ENCODE measurements around the gene TOMM40L.

Gene TOMM40L

DNA sequence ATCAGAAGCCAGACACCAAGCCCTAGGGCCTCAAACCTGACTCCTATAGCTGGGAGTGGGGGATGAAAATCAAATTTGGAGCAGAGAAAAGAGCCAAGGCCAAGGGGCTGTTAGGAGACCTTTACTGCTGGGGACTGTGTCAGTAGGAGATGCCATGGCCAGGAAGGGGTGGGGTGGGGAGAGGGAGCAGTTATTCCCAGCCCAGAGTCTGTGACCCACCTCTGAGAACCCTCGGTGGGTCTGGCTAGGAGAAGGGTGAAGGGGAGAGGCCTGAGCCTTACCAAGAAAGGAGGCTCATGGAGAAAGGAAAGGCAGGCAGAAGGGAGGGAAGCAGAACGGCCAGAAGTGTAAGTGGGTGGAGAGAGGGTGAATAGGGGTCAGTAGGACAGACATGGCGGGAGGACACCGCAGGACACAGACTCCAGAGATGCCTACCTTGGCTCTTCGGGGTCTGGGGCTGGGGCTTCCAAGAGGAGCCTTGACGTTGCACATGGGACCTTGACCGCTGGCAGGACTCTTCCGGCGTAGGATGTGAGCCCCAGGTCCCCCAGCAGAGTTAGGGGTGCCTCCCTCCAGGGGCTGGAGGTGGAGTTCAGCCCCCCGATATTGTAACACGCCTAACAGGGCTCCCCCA, 28.2 kb upstream of the TOMM40L start:
- DNase-seq (ENCODE audit: low read depth) = no peak

DNA sequence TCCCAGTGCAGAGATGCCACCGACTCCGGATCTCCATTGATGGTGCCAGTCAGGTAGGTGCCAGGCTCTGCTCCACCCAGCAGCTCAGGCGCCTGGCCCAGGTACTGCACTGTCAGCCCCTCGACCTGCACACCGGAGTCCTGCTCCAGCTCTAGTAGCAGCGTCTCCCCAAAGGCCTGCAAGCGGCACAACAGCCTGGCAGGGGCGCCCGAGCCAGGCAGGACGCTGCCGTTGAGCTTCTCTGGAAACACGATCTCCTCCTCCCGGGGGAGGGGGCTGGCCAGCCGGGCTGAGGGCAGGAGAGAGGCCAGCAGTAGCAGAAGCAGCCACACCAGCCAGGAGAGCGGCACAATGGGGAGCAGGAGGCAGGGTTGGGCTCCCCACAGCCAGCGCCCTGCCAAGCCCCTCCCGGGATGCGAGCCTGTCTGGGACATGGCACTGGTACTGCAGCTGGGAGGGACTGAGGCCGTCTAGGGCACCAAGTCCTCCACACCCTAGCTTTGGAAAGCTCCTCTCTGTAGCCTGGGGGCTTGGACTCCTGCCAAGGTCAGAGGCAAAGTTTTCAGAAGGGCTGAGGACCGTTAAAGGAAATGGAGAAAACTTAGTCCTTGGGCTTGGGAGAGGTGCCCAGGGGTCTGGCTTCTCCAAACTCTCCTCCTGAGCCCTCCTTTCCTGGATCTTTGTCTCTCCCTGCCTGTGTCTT, 27.5 kb upstream of the TOMM40L start:
- no peak for DNase-seq (ENCODE audit: low read depth)

DNA sequence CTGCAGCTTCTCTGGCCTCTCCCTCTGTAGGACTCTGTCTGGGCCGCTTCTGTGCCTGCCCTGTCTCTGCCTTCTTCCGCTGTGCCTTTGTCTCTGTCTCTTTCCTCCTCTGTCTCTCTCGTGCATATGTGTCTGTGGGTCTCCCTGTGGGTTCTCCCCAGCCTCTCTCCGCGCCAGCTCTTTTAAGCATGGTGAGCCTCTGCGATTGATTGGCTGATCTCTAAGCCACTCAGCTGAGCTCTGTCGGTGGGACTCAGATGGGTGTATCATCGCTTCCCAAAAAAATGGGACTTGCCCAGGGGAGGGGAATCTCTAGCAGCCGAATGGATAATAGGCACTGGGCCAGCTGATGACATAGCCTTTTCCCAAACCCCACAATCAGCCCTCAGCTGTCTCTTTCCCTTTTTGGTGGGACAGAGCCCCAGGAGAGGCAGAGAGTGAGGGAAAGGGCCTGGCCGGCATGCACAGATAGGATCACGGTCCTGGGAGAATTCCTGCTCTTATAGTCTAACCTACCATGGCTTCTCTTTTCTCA, 26.9 kb upstream of the TOMM40L start, which contains the start of gene ADAMTS4:
ADAMTS4 (minus strand) TSS at position 158 of the 535 bp plus-strand sequence. CDS start 427 bp downstream, outside the sequence.
- DNase-seq (ENCODE audit: low read depth) = peak; percentile 83

DNA sequence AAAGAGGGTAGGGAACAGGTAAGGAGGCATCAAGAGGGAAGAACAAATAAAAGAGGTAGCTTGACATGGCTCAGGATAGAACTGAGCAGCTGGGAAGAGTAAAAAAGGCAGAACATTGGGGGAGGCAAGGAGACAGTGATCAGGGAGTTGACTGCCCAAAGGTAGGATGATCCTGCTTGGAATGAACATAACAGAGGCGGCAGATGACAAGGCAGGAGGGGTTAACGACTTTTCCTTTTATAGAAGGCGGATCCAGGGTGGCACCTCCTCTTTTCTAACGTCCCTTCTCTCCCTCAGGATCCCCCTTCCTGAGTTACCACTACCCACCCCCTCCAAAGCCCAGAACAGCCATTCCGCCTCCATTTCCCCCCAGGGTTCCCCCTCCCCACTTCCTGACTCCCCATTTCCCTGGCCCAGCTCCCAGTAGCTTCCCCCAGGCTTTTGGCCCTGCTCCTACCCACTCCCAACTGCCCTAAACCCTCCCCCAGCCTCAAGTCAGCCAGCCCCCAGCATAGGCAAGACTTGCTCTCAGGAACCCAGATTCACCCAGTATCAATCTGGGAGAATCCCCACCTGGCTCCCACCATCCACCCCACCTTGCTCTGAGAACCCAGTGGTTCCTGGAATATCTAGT, 26.2 kb upstream of the TOMM40L start:
- no peak for DNase-seq (ENCODE audit: low read depth)

DNA sequence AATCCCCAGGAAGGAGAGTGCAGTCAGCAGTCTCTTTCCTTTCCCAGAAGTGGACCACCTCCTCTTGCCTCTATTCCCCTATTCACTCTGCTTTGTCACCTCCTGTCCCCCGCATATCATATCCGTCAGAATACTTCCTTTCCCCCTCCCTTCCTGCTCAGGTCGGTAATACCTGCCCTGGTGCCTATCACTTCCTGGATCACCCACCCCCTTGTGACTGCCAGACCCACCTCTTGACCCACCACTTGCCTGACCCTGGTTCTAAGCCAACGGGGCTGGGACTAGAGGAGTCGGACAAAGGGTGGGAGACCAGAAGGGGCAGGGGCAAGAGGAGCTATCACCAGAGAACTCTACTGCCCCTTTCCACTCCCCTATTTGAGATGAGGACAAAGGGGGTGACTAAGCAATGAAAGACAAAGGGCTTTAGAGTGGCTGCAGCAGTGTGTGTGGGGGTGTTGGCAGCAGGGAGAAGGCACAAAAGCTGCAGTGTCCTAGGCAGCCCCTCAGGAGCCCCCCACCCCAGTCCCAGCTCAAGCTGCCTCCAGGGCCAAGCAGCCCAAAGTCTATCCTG, 25.4 kb upstream of the TOMM40L start:
- no peak for DNase-seq (ENCODE audit: low read depth)

DNA sequence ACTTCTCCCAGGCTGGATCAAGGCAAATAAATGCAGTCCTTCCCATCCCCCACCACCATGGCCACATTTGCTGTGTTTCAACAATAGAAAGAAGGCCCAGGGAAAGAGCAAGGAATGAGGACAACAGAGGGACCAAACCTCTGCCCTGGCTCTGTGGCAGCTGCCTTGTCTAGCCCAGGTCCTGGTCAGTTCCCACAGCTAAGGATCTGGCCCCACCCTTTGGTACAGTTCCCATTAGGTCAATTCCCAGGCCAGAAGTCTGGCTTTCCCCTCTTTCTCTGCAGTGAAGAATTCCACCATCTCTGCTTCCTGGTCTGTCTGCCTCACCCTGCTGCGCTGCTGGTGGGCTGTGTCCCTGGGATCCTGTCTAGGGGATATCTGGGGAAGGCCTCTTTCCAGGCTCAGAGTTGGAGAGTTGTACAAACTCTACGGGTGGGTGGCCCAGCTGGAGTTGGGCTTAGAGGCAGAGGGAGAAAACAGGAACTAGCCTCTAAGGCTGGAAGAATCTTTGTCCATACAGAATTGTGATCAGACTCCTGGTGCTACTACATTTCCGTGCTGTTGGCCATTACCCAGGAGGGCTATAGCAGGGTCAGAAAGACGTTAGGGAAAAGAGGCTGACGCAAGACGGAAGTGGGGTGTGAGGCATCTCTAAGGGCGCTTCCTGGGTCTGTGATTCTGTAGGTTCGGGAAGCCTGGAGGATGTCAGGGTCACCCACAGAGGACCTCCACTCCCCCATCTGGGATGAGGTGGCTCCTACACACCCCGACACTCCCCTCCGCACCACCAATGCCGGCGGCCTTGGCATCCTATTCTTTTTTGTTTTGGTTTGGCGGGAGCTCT, 24.6 kb upstream of the TOMM40L start:
- peak; percentile 65 for DNase-seq (ENCODE audit: low read depth)

DNA sequence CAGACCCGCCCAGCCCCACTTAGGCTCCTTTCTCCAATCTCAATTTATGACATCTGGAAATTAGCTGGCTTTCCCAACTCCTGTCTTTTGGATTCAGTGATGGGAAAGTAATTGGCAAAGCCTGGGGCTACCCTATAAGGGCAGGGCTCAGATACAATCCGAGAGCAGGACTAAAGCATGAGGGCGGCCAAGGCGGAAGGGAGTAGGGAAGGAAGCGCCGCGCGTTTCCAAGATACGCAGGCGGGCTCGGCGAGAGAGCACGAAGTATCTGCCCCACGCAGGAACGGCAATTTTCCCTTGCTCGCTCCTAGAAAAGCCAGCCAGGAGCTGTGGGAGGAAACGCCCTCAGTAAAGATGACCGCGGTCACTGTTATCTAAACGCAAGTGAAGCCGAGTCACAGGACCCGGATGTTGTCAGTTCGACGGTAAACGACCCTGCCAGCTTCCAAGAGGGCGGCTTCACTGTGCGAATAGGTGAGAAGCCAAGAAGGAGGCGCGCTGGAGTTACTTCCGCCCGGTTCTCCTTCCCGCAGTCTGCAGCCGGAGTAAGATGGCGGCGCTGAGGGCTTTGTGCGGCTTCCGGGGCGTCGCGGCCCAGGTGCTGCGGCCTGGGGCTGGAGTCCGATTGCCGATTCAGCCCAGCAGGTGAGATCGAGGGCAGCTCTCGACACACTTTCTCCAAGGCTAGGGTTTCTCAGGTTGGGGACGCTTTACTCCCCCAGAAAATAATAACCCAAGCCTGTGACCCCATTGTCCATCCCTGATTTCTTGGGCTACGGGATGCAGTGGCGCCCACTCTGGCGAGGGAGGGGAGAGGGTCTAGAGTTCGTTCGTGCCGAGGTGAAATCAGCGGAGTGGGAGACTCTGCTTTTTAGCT, 23.8 kb upstream of the TOMM40L start, which contains the start of gene NDUFS2:
NDUFS2 (plus strand) TSS at position 532 of the 877 bp plus-strand sequence; CDS start at position 551, 19 bp downstream.
- peak; percentile 99 for DNase-seq (ENCODE audit: low read depth)

DNA sequence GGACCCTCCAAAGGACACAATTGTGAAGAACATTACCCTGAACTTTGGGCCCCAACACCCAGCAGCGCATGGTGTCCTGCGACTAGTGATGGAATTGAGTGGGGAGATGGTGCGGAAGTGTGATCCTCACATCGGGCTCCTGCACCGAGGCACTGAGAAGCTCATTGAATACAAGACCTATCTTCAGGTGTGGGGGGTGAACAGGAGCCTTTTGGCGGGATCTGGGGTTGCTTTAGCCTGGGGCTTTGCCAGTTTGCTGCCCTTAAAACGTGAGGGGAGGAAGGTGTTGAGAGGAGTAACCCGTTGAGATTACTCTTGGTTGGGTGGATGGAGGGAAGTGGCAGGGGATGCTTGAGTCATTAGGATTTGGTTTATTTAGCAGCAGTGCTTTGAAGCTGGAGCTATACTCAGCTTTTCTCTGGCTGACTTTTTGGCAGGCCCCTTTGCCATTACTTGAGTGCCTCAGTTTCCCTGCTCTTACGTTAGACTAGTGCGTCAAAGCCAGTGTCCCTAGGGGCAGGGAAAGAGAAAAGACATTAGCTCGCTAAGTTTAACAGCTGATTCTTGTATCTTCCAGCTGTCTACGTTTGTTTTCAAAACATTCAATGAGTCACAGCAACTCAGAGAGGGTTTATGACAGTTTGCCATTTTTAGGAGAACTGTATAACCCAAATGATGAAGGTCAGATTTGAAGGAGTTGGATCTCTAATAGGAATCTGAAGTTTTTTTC, 19.3 kb upstream of the TOMM40L start:
- no peak for DNase-seq (ENCODE audit: low read depth)

DNA sequence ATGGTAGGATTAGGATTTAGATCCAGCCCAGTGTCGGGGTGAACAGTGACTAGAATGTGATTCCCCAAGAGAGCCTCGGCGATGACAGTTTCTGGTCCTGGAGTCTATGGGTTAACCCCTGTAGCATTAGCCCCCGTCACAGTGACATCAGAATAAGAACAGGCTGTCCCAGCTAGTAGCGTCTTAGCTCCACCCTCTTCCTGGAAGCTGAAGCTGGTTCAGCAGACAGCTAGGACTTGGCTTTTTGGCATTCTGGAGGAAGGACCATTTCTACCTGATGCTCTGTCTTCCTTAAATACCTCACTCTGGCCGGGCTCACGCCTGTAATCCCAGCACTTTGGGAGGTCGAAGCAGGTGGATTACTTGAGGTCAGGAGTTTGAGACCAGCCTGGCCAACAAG, 18.7 kb upstream of the TOMM40L start:
- no peak for DNase-seq (ENCODE audit: low read depth)

DNA sequence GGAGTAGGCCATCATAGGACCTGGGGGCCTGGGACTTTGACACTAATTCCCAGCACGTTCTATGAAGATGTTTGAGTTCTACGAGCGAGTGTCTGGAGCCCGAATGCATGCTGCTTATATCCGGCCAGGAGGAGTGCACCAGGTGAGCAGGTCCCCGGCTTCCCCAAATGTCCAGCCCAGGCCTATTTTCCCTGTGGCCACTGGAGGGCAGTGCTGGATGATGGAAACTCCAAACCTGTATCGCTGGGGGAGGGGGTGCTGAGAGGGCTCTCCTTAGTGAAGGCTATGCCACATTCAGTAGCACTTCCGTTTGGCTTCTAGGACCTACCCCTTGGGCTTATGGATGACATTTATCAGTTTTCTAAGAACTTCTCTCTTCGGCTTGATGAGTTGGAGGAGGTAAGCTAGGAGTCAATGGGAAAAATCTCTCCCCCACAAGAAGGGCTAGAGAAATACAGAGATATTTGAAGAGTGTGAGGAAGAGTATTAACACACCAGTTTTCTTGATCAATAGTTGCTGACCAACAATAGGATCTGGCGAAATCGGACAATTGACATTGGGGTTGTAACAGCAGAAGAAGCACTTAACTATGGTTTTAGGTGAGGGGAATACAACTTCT, 16.0 kb upstream of the TOMM40L start:
- DNase-seq (ENCODE audit: low read depth) = peak; percentile 51

DNA sequence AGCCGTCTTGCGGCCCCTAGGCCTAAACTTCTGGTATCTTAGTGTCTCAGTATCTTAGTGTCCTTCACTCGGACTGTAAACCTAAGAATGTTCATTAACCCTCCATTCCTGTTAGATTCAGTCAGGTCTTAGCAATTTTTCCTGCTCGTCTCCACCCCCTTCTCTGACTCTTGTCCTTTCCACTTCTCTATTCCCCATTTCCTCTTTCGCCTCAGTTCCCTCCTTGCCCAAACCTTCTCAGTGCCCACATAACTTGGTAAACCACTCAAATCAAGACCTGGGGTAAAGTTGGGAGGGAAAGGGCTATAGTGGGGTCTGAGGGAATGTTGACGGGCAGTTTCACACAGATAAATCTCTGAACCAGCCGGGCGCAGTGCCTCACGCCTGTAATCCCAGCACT, 11.5 kb upstream of the TOMM40L start:
- DNase-seq (ENCODE audit: low read depth) = no peak

DNA sequence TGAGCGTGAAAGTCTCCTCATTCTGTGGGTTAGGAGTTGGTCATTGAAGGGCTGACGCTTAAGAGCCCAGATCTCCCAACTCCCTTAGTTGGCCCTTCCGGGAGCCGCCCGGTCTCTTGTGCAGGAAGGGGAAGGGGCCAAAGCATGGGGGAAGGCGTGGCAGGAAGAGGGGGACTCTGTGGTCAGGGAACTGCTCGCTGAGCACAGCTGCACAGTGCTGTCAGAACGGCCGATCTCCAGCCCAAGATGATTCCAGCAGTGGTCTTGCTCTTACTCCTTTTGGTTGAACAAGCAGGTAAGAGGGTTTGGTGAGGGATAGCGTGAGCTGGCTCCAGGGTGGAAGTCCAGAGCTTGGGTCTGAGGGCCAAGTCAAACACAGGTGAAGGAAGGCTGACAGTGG, 10.8 kb upstream of the TOMM40L start, which contains the start of gene FCER1G:
FCER1G (plus strand) TSS at position 220 of the 400 bp plus-strand sequence; CDS start at position 247, 27 bp downstream.
- DNase-seq (ENCODE audit: low read depth) = no peak

DNA sequence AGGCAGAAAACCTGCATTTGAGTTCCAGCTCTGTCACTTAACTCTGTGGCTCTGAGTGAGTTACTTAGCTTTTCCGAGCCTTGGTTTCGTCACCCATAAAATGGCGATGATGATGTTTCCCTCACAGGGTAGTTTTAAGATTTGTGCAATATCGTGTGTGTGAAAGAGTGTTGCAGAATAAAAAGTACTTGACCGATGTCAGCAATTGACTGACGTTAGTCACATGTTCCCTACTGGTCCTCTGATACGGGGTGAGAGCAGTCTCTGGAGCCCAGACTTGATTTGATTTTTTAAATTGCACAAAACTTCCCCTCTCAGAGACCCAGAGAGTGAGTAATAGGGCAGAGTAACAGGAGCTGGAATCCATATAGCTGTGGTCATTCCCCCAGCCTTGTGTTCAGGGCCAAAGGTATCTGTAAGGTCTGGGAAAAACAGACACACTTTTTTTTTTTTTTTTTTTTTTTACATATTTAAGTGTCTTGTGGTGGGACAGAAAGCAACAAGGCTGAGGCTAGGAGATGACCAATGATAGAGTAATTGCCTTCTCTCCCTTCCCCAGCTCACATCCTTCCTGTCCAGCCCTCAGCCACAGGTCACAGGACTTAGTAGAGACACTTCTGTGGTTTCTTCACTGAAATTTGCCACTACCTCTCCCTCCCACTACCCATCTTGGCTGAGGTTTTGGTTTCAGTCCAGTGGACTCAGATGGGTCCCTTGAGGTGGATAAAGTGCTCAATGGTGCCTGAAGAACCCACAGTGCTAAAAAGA, 8.7 kb upstream of the TOMM40L start:
- peak; percentile 81 for DNase-seq (ENCODE audit: low read depth)

DNA sequence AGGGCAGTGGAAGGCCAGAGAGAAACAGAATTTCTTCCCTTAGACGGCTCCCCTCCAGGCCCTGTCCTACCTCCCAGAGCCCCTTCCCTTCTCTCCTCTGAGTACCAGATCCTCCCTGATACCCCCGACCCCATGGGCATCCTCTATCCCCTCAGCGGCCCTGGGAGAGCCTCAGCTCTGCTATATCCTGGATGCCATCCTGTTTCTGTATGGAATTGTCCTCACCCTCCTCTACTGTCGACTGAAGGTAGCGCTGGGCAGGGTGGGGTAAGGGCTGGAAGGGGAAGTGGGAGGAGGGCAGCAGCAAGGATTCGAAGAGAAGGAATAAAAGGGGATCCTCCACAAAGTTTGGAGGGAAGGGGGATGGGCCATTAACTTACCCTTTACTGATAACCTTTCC, 8.0 kb upstream of the TOMM40L start:
- DNase-seq (ENCODE audit: low read depth) = no peak

DNA sequence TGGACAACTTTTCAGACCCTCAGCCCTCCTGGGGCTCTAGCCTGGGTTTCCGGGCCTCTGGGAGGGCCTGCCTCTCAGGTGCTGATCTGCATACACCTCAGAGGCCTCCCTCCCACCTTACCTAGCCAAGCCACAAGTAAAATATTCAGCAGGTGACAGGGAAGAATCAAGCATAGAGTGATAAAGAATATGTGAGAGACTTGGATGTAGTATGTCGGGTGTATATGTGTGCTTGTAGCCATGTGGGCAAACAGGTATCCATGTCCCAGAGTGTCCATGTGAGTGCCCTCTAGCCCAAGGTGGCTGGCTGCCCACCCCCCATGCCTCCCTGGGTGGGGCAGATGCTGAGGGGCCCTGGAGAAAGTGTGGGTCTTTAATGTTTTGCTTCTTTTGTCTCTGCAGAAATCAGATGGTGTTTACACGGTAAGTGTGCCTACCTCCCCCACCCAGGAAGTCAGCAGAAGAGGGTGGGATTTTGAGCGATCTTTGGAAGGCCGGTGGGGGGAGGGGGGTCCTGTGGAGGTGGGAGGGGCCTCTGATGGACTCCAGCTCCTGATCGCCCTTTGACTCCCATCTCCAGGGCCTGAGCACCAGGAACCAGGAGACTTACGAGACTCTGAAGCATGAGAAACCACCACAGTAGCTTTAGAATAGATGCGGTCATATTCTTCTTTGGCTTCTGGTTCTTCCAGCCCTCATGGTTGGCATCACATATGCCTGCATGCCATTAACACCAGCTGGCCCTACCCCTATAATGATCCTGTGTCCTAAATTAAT, 7.4 kb upstream of the TOMM40L start:
- no peak for DNase-seq (ENCODE audit: low read depth)

DNA sequence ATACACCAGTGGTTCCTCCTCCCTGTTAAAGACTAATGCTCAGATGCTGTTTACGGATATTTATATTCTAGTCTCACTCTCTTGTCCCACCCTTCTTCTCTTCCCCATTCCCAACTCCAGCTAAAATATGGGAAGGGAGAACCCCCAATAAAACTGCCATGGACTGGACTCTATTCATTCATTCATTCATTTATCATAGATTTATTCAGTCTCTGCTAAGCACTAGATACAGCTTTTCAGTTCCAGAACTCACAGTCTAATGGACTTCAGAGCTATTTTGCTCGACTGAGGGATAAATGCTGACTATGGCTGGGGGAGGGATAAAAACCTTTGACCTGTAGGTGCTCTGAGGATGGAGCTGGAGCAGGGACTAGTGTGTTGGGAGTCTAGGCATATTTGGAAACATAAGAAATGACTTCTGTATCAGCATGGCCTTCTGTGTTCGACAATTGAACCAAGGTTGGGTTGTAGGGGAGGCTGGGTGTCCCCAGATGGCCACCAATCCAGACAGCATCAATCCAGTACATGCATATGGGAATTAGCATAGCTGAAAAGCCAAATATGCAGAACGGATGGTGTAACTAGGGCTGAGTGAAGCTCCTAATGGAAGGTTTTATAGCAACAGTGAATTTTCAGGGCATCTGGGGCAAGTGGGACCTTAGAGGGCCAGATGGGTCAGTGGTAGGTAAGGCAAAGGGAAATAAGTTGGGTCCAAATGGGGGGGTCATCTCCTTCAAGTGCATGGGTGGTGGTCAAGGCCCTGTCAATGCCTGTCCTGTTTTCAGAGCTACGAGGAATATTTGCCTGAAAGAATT, 6.6 kb upstream of the TOMM40L start:
- DNase-seq (ENCODE audit: low read depth) = no peak

DNA sequence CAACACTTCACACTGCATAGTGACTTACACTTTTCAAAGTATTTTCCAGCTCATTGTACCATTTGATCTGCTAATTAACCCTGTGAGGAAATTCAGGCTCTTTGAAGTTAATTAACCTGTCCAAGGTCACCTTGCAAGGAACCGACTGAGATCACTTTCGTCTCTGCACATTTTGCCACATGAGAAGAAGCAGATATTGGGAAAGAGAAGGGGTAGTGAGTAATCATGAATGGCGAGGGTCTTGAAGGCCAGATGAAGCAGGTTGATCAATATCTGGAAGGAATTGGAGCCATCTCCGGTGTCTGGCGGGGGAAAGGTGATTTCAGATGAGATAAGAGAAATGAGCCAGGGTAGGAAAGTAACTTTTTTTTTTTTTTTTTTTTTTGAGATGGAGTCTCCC, 5.9 kb upstream of the TOMM40L start:
- no peak for DNase-seq (ENCODE audit: low read depth)
